ENCODE results near the gene CD40LG. TPM values are rescaled to one million over a fixed set of nuclear protein-coding genes. Genes with fewer than 3 reads are reported as not detected.

CD40LG gene
- total RNA-seq, 1 experiment from 2014 or later: not detected

- no peak for DNase-seq (ENCODE audit: low read depth, low spot score)
- in situ Hi-C loops (cut with HindIII; ENCODE audit: low pct_unique_long_range_greater_than_20kb, low sequenced_read_pairs): no loop called here
These were observed 8.3 kb upstream of the CD40LG start for GRCh38 chrX:136639506-136640176.

GRCh38 chrX:136643243-136643642 lies 4.7 kb upstream of the CD40LG start:
- in situ Hi-C loops (cut with HindIII; ENCODE audit: low pct_unique_long_range_greater_than_20kb, low sequenced_read_pairs): no loop called here
- DNase-seq (ENCODE audit: low read depth, low spot score): no peak

GRCh38 chrX:136646602-136647239 lies 1.2 kb upstream of the CD40LG start:
- in situ Hi-C loops (cut with HindIII; ENCODE audit: low pct_unique_long_range_greater_than_20kb, low sequenced_read_pairs): no loop called here
- no peak for DNase-seq (ENCODE audit: low read depth, low spot score)

GRCh38 chrX:136650811-136651210 lies 2.9 kb downstream of the CD40LG start:
- in situ Hi-C loops (cut with HindIII; ENCODE audit: low pct_unique_long_range_greater_than_20kb, low sequenced_read_pairs): no loop called here
- DNase-seq (ENCODE audit: low read depth, low spot score): no peak

- DNase-seq (ENCODE audit: low read depth, low spot score): no peak
- in situ Hi-C loops (cut with HindIII; ENCODE audit: low pct_unique_long_range_greater_than_20kb, low sequenced_read_pairs): no loop called here
These were observed 5.1 kb downstream of the CD40LG start for GRCh38 chrX:136652822-136653723.

GRCh38 chrX:136656361-136656964 lies 8.5 kb downstream of the CD40LG start:
- in situ Hi-C loops (cut with HindIII; ENCODE audit: low pct_unique_long_range_greater_than_20kb, low sequenced_read_pairs): no loop called here
- no peak for DNase-seq (ENCODE audit: low read depth, low spot score)

- in situ Hi-C loops (cut with HindIII; ENCODE audit: low pct_unique_long_range_greater_than_20kb, low sequenced_read_pairs): no loop called here
- DNase-seq (ENCODE audit: low read depth, low spot score): no peak
These were observed 10.2 kb downstream of the CD40LG start for GRCh38 chrX:136658151-136658550.

- in situ Hi-C loops (cut with HindIII; ENCODE audit: low pct_unique_long_range_greater_than_20kb, low sequenced_read_pairs): no loop called here
- DNase-seq (ENCODE audit: low read depth, low spot score): no peak
These were observed 11.2 kb downstream of the CD40LG start for GRCh38 chrX:136659174-136659573.

GRCh38 chrX:136660896-136661295 lies 12.9 kb downstream of the CD40LG start:
- DNase-seq (ENCODE audit: low read depth, low spot score): peak; percentile 53
- in situ Hi-C loops (cut with HindIII; ENCODE audit: low pct_unique_long_range_greater_than_20kb, low sequenced_read_pairs): no loop called here

GRCh38 chrX:136662104-136662503 lies 14.1 kb downstream of the CD40LG start:
- in situ Hi-C loops (cut with HindIII; ENCODE audit: low pct_unique_long_range_greater_than_20kb, low sequenced_read_pairs): no loop called here
- DNase-seq (ENCODE audit: low read depth, low spot score): no peak

- DNase-seq (ENCODE audit: low read depth, low spot score): no peak
- in situ Hi-C loops (cut with HindIII; ENCODE audit: low pct_unique_long_range_greater_than_20kb, low sequenced_read_pairs): no loop called here
These were observed 15.0 kb downstream of the CD40LG start for GRCh38 chrX:136662976-136663375.

GRCh38 chrX:136665258-136665900 lies 17.4 kb downstream of the CD40LG start:
- no peak for DNase-seq (ENCODE audit: low read depth, low spot score)
- in situ Hi-C loops (cut with HindIII; ENCODE audit: low pct_unique_long_range_greater_than_20kb, low sequenced_read_pairs): no loop called here

GRCh38 chrX:136666088-136666487 lies 18.1 kb downstream of the CD40LG start:
- no peak for DNase-seq (ENCODE audit: low read depth, low spot score)
- in situ Hi-C loops (cut with HindIII; ENCODE audit: low pct_unique_long_range_greater_than_20kb, low sequenced_read_pairs): no loop called here

- DNase-seq (ENCODE audit: low read depth, low spot score): no peak
- in situ Hi-C loops (cut with HindIII; ENCODE audit: low pct_unique_long_range_greater_than_20kb, low sequenced_read_pairs): no loop called here
These were observed 19.6 kb downstream of the CD40LG start for GRCh38 chrX:136667446-136668168.

GRCh38 chrX:136671006-136671610 lies 23.1 kb downstream of the CD40LG start:
- in situ Hi-C loops (cut with HindIII; ENCODE audit: low pct_unique_long_range_greater_than_20kb, low sequenced_read_pairs): no loop called here

GRCh38 chrX:136674270-136674985 lies 26.5 kb downstream of the CD40LG start:
- in situ Hi-C loops (cut with HindIII; ENCODE audit: low pct_unique_long_range_greater_than_20kb, low sequenced_read_pairs): no loop called here

More at GRCh38 chrX:136671006-136671610, 23.1 kb downstream of the CD40LG start:
- DNase-seq (ENCODE audit: low read depth, low spot score): no peak

More at GRCh38 chrX:136674270-136674985, 26.5 kb downstream of the CD40LG start:
- no peak for DNase-seq (ENCODE audit: low read depth, low spot score)

All from SK-MEL-5 (cell line).